Suprapubic skin (tissue), 4 donors: ENCODE results near the gene CNGB1. TPM values are rescaled to one million over a fixed set of nuclear protein-coding genes. Genes with fewer than 3 reads are reported as not detected.

Experiments used
- DNase-seq, 2 donors: peaks; one replicate each; pipeline ENCODE4 v3.0.0-alpha.2; 2019; ENCODE audit warnings: low spot score in 2 of 2
- H3K27ac ChIP-seq: fragments of 200-600 bp; sonication (generic); one replicate; pipeline ENCODE4 v1.5.1; 2019
- H3K27me3 ChIP-seq: fragments of 200-600 bp; sonication (generic); one replicate; pipeline ENCODE4 v1.5.1; 2019
- H3K36me3 ChIP-seq: fragments of 200-600 bp; sonication (generic); one replicate; pipeline ENCODE4 v1.5.1; 2019
- H3K4me1 ChIP-seq: fragments of 200-600 bp; sonication (generic); one replicate; pipeline ENCODE4 v1.5.1; 2019
- H3K4me3 ChIP-seq: fragments of 200-600 bp; sonication (generic); one replicate; pipeline ENCODE4 v1.5.1; 2019; ENCODE audit warnings: mild to moderate bottlenecking
- H3K9me3 ChIP-seq: fragments of 200-600 bp; sonication (generic); one replicate; pipeline ENCODE4 v1.5.1; 2019
- EP300 ChIP-seq: sonication (generic); formaldehyde crosslinking; IDR thresholded peaks from one replicate; pipeline ENCODE4 v1.6.1; 2017; ENCODE audit warnings: antibody characterized with exemption
- POLR2A ChIP-seq, 2 donors: fragments of 450-650 bp; IDR thresholded peaks; one replicate each; pipeline ENCODE4 v1.6.1; 2017; ENCODE audit warnings: antibody characterized with exemption in 2 of 2, mild to moderate bottlenecking in 2 of 2, moderate library complexity in 2 of 2
- POLR2AphosphoS5 ChIP-seq, 3 donors: sonication (generic); formaldehyde crosslinking; IDR thresholded peaks; one replicate each; pipeline ENCODE4 v1.6.1; 2017; ENCODE audit warnings: antibody characterized with exemption in 3 of 3
- WGBS: methylation state at CpG from one replicate; pipeline ENCODE4 v1.1.5; 2018; 5-methylcytosine and 5-hydroxymethylcytosine counted together
- total RNA-seq, 4 donors: library from RNA; depleted of rRNA; stranded (reverse); fragments of >200 nt; gene quantifications; one replicate each; pipeline ENCODE4 v1.1.0, GENCODE V29; 2016
- TF ChIP-seq, protein P1 (sequence below), 2 donors: fragments of 200-600 bp in 1 of 2; fragments of 450-650 bp in 1 of 2; sonication (generic) in 1 of 2; IDR thresholded peaks; one replicate each; pipeline ENCODE4 v1.5.1; 2016 to 2019; ENCODE audit warnings: antibody characterized with exemption in 2 of 2, mild to moderate bottlenecking in 1 of 2, moderate library complexity in 1 of 2

Gene CNGB1
- total RNA-seq, 4 donors from 2014 or later, result 0.08 TPM; not detected in 3

DNA sequence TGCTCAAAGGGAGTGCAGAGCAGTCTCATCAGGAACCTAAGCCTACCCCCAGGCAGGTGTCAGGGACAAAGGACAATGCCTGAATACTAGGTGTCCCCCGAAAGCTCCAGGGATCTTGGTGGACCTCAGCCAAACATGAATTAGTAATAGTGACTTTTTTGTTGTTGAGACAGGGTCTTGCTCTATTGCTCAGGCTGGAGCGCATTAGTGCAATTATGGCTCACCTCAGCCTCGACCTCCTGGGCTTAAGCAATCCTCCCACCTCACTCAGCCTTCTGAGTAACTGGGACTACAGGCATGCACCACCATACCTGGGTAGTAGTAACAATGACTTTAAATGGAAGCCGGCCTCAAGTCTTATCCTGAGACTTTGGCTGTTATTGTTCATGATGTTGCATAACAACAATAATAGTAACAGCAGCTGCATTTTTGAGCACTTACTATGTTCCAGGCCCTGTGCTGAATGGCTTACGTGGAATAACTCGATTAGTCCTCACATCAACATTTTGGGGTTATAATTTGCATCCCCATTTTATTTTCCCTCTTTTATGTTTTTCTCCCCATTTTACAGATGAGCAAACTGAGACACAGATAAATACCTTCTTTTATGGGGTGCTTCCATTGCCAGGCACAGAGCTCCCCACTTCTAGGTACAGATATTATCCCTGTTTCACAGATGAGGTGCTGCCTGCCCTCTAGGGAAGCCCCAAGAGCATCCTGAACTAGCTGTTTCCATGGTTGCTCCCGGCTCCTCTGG, 19.5 kb downstream of the CNGB1 start:
- DNase-seq, result no peak
- Histone ChIP-seq H3K9me3 (no peaks in the 10 kb centered on the region), H3K36me3 (no peaks in the 10 kb centered on the region), H3K4me3 (no peak overlapping the region), H3K27me3 (peaks cover 3% of the 10 kb centered on the region), H3K4me1 (peaks cover 4% of the 10 kb centered on the region), H3K27ac (no peak overlapping the region)
- TF ChIP-seq EP300, result no peak
- no peak for TF ChIP-seq POLR2A (IDR thresholded peaks at IDR 0.05)
- no peak for TF ChIP-seq POLR2AphosphoS5 (IDR thresholded peaks at IDR 0.05)
- TF ChIP-seq, protein P1, sequence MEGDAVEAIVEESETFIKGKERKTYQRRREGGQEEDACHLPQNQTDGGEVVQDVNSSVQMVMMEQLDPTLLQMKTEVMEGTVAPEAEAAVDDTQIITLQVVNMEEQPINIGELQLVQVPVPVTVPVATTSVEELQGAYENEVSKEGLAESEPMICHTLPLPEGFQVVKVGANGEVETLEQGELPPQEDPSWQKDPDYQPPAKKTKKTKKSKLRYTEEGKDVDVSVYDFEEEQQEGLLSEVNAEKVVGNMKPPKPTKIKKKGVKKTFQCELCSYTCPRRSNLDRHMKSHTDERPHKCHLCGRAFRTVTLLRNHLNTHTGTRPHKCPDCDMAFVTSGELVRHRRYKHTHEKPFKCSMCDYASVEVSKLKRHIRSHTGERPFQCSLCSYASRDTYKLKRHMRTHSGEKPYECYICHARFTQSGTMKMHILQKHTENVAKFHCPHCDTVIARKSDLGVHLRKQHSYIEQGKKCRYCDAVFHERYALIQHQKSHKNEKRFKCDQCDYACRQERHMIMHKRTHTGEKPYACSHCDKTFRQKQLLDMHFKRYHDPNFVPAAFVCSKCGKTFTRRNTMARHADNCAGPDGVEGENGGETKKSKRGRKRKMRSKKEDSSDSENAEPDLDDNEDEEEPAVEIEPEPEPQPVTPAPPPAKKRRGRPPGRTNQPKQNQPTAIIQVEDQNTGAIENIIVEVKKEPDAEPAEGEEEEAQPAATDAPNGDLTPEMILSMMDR (IDR thresholded peaks at IDR 0.05), result no peak
- WGBS, result 86% methylated on average over 7 of the region's 7 CpGs

DNA sequence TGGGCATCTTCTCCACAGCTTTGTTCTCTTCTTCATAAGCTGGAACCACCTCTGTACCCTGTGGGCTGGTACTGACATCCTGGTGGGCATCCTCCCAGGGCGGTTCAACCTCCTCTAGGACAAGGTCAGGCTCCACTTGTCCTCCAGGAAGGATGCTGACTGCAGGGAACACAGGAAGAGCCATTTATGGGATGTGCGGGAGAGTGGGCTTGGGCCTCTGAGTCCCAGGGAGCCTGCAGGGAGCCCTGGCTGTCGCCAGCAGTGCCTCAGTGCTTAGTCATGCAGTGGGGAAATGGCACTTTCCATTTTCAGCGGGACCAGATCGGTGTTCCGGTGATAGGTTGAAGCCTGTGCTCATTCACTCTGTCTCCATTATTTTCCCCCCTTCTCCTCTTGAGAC, 20.5 kb downstream of the CNGB1 start:
- H3K9me3 ChIP-seq, result no peaks in the 10 kb centered on the region
- 60% methylated on average over 6 of the region's 6 CpGs for WGBS

DNA sequence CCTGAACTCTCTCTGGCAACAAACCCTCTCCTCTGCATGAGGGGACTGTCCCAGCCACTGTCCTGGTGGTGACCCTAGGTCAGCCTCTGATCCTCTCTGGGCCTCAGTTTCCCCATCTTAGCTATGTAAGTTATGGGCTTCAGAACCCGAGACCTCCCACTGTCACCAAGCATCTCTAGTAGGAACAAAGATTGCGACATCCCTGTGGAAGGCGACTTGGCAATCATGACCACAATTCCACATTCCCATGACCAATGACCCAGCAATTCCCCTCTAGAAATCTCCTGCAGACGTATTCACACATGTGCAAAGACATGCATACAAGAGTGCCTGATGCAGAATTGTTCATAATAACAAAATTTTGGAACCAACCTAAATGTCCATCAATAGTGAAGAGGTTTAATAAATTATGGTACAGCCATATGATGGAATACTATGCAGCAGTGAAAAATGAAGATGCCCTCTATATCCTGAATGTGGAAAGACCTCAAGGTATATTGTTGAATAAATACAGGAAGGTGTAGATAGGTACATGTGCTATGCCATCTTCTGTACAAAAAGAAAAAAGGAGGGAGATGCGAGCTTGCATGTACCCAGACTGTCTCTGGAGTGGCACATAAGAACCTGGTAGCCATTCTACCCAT, 21.2 kb downstream of the CNGB1 start:
- H3K27ac ChIP-seq, result no peak overlapping the region
- DNase-seq, result no peak
- H3K9me3 ChIP-seq, result no peaks in the 10 kb centered on the region
- no peak for TF ChIP-seq EP300
- TF ChIP-seq POLR2A (IDR thresholded peaks at IDR 0.05), result no peak
- TF ChIP-seq, protein P1 (IDR thresholded peaks at IDR 0.05), result no peak
- TF ChIP-seq POLR2AphosphoS5 (IDR thresholded peaks at IDR 0.05), result no peak
- no peaks in the 10 kb centered on the region for H3K36me3 ChIP-seq
- H3K4me3 ChIP-seq, result no peak overlapping the region
- H3K4me1 ChIP-seq, result no peaks in the 10 kb centered on the region
- peaks cover 3% of the 10 kb centered on the region for H3K27me3 ChIP-seq
- 79% methylated on average over 4 of the region's 5 CpGs for WGBS

More for the DNA sequence above, 20.5 kb downstream of the CNGB1 start:
- Histone ChIP-seq H3K4me1 (no peaks in the 10 kb centered on the region), H3K27me3 (peaks cover 3% of the 10 kb centered on the region), H3K4me3 (no peak overlapping the region), H3K27ac (no peak overlapping the region), H3K36me3 (no peaks in the 10 kb centered on the region)
- no peak for DNase-seq
- TF ChIP-seq EP300 (no peak), POLR2A (IDR thresholded peaks at IDR 0.05) (no peak), POLR2AphosphoS5 (IDR thresholded peaks at IDR 0.05) (no peak)
- TF ChIP-seq, protein P1 (IDR thresholded peaks at IDR 0.05), result no peak

DNA sequence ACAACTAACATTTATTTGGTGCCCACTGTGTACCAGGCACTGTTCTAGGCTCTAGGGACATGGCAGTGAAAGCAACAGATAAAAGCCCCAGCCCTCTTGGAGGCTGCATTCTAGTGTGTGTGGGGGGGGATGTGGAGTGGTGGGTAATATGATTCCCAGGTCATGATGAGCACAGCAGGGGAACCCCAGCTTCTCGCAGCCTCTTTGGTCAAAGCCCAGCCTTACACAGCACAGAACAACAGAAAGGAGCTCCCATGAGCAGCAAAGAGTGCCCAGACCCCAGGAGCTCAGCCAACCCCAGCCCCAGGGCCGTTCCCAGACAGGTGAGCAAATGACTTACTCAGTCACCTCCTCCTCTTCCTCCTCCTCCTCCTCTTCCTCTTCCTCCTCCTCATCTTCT, 21.9 kb downstream of the CNGB1 start:
- 29% methylated on average over 2 of the region's 2 CpGs for WGBS
- no peaks in the 10 kb centered on the region for H3K9me3 ChIP-seq
- peaks cover 3% of the 10 kb centered on the region for H3K27me3 ChIP-seq
- no peak for DNase-seq
- TF ChIP-seq, protein P1 (IDR thresholded peaks at IDR 0.05), result no peak
- TF ChIP-seq EP300 (no peak), POLR2AphosphoS5 (IDR thresholded peaks at IDR 0.05) (no peak), POLR2A (IDR thresholded peaks at IDR 0.05) (no peak)
- no peaks in the 10 kb centered on the region for H3K4me1 ChIP-seq
- no peak overlapping the region for H3K4me3 ChIP-seq
- no peak overlapping the region for H3K27ac ChIP-seq
- H3K36me3 ChIP-seq, result no peaks in the 10 kb centered on the region

DNA sequence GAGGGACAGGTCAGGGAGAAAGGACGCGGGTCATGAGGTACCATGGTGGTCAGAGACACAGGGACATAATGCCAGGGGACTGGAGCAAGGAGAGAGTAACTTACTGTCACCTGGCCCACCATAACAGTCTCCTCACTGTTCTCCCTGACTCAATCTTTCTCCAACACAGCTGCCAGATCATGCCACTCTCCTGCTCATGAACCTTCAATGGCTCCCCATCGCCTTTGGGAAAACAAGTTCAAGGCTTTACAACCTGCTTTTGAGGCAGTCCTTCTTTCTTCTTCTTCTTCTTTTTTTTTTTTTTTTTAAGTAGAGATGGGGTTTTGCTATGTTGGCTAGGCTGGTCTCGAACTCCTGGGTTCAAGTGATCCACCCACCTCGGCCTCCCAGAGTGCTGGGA, 22.9 kb downstream of the CNGB1 start:
- H3K27ac ChIP-seq, result no peak overlapping the region
- DNase-seq, result no peak
- H3K9me3 ChIP-seq, result no peaks in the 10 kb centered on the region
- TF ChIP-seq EP300 (no peak), POLR2AphosphoS5 (IDR thresholded peaks at IDR 0.05) (no peak), POLR2A (IDR thresholded peaks at IDR 0.05) (no peak)
- TF ChIP-seq, protein P1 (IDR thresholded peaks at IDR 0.05), result no peak
- 88% methylated on average over 5 of the region's 5 CpGs for whole genome bisulfite sequencing
- H3K27me3 ChIP-seq, result peaks cover 3% of the 10 kb centered on the region
- H3K36me3 ChIP-seq, result no peaks in the 10 kb centered on the region
- H3K4me3 ChIP-seq, result no peak overlapping the region
- no peaks in the 10 kb centered on the region for H3K4me1 ChIP-seq
